Left ventricle myocardium inferior (tissue), 1 donor: ENCODE measurements around the gene ERI3. TPM values are rescaled to one million over a fixed set of nuclear protein-coding genes. Genes with fewer than 3 reads are reported as not detected.

Source experiments
- DNase-seq: peaks from one replicate; pipeline ENCODE4 v3.0.0-alpha.2; 2020
- H3K27ac ChIP-seq: fragments of 200-600 bp; replicated peaks from 2 replicates; pipeline ENCODE4 v1.8.0; 2021
- H3K27me3 ChIP-seq: fragments of 200-600 bp; 2 replicates; pipeline ENCODE4 v1.8.0; 2021; ENCODE audit warnings: low read depth
- H3K36me3 ChIP-seq: fragments of 200-600 bp; 2 replicates; pipeline ENCODE4 v1.8.0; 2021
- H3K4me1 ChIP-seq: fragments of 200-600 bp; 2 replicates; pipeline ENCODE4 v1.8.0; 2021
- H3K4me3 ChIP-seq: fragments of 200-600 bp; 2 replicates; pipeline ENCODE4 v1.8.0; 2021; ENCODE audit warnings: mild to moderate bottlenecking, moderate library complexity
- H3K9me3 ChIP-seq: fragments of 200-600 bp; replicated peaks from 2 replicates; pipeline ENCODE4 v1.8.0; 2021
- CTCF ChIP-seq: fragments of 200-600 bp; IDR thresholded peaks from 2 replicates; pipeline ENCODE4 v1.8.0; 2021; ENCODE audit warnings: antibody characterized with exemption, mild to moderate bottlenecking, borderline replicate concordance
- intact Hi-C: fragments of 100-400 bp; cut with micrococcal nuclease; formaldehyde crosslinking; loops from one replicate; pipeline ENCODE4 v1.11.0; 2022
- total RNA-seq: library from RNA; stranded (reverse); fragmentation: NEBNext Ultra II Directional; extraction: Animal tissue kit (Norgen Biotek cat#: 25700); gene quantifications from one replicate; pipeline ENCODE4 v1.2.1, GENCODE V29; 2021
- donor health status: DM: no; HTN: yes; CAD: no; lungs with severe emphysema.

Gene ERI3
- total RNA-seq, 1 donor from 2014 or later = 50.4 TPM

GRCh38 chr1:44268054-44268453, 87.0 kb downstream of the ERI3 start:
- Histone ChIP-seq H3K27me3 (no peaks in the 10 kb centered on the region), H3K36me3 (no peaks in the 10 kb centered on the region), H3K4me1 (peaks cover 10% of the 10 kb centered on the region), H3K27ac (no peak overlapping the region), H3K9me3 (no peaks in the 10 kb centered on the region), H3K4me3 (no peak overlapping the region)
- TF ChIP-seq CTCF = no peak
- intact Hi-C loops = no loop called here
- DNase-seq = no peak

GRCh38 chr1:44267438-44267837, 87.6 kb downstream of the ERI3 start:
- Histone ChIP-seq H3K4me1 (peaks cover 12% of the 10 kb centered on the region), H3K4me3 (no peak overlapping the region), H3K27me3 (no peaks in the 10 kb centered on the region), H3K27ac (no peak overlapping the region), H3K9me3 (no peaks in the 10 kb centered on the region), H3K36me3 (no peaks in the 10 kb centered on the region)
- no peak for DNase-seq
- TF ChIP-seq CTCF = no peak
- intact Hi-C loops = no loop called here

DNA sequence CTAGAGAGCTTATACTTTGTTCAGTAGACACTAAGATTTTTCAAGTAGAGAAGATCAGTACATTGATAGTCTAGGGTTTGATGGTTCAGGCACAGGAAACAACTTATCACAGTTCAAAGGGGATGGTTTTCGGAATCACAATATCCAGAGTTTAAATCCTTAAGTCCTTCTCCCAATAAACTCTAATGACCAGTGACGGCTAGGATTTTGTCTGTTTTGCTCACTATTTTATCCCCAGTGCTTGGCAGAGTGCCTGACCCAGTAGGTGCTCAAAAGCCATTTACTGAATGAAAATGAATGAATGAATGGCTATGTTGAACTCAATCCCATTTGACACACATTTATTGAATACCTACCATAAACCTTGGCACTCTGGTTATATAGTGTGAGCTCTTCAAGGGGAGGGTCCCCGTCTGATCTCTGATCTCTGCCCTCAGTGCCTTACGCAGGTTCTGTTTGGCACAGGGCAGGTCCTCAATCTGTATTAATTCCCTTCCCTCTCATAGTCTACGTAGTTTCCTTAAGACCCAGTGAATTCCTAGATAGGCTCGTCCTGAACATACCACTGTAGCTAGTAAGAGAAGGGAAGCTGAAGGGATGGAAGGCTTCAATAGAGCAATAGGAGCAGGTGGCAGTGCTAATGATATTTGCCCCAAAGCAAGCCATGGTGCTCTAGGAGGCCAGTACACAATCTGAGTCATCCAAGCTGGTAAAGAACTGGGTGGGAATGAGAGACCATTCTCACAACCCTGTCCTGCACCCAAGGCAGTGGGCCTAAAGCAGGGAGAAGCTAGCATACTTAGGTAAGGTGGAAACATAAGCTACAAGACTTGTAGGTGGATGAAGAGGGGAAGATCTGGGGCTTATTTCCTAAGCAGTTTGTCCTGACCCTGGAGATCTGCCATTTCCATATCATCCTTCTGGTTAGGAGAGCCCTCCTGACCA, 88.4 kb downstream of the ERI3 start:
- no peaks in the 10 kb centered on the region for H3K36me3 ChIP-seq
- H3K27ac ChIP-seq = no peak overlapping the region
- no peak for DNase-seq
- no peaks in the 10 kb centered on the region for H3K27me3 ChIP-seq
- no peak for TF ChIP-seq CTCF
- intact Hi-C loops = no loop called here
- peaks cover 12% of the 10 kb centered on the region for H3K4me1 ChIP-seq
- no peak overlapping the region for H3K4me3 ChIP-seq
- H3K9me3 ChIP-seq = no peaks in the 10 kb centered on the region

DNA sequence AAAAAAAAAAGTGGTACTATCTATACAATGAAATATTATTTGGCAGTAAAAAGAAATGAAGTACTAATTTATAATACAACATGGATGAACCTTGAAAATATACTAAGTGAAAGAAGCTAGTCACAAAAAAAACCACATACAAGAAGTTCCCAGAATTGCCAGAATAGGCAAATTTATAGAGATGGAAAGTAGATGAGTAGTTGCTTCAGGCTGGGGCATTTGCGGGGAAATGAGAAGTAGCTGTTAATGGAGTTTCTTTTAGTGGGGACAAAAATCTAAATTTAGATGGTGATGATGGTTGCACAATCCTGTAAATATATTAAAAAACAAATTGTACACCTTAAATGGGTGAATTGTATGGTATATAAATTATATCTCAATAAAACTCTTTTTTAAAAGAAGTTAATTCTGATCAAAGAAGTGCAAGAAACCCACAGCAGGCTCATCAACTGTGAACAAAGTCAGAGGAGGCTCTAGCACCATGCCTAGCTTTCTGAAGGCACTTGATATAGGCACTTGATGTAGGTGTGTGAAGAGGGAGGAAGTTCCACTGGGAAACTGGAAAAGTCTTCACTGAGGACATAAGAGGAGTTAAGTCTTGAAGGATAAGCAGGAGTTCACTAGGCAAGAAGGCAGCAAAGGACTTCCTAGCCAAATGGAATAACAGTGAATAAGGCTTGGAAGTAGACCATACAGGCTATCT, 89.2 kb downstream of the ERI3 start:
- intact Hi-C loops = no loop called here
- no peaks in the 10 kb centered on the region for H3K27me3 ChIP-seq
- no peaks in the 10 kb centered on the region for H3K9me3 ChIP-seq
- H3K36me3 ChIP-seq = no peaks in the 10 kb centered on the region
- H3K4me3 ChIP-seq = no peak overlapping the region
- no peak overlapping the region for H3K27ac ChIP-seq
- DNase-seq = no peak
- no peak for TF ChIP-seq CTCF
- peaks cover 12% of the 10 kb centered on the region for H3K4me1 ChIP-seq

DNA sequence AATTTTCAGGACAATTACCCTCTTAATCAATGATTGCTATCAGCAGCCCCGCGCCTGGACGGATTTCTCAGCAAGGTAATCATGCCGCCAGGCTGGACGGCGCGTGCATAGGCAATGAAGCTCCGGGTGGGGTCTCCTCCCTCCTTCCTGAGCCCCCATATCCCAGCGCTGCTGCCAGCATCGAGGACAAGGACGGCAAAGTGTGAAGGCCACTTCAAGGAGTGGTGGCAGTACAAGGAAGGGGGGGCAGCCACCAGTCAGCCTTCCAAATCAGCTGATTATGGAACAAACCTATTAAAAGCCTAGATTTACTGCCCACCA, 90.6 kb downstream of the ERI3 start:
- no peaks in the 10 kb centered on the region for H3K36me3 ChIP-seq
- H3K27ac ChIP-seq = no peak overlapping the region
- intact Hi-C loops = no loop called here
- TF ChIP-seq CTCF = no peak
- no peak for DNase-seq
- no peaks in the 10 kb centered on the region for H3K9me3 ChIP-seq
- no peak overlapping the region for H3K4me3 ChIP-seq
- H3K4me1 ChIP-seq = peaks cover 12% of the 10 kb centered on the region
- no peaks in the 10 kb centered on the region for H3K27me3 ChIP-seq
